Cardiac ventricle fibroblast (primary cell): Measurements from ENCODE around the gene ATF6. TPM values are rescaled to one million over a fixed set of nuclear protein-coding genes. Genes with fewer than 3 reads are reported as not detected.

Experiments
- total RNA-seq: library from RNA; depleted of rRNA; stranded (reverse); fragments of >200 nt; gene quantifications from 2 replicates; pipeline ENCODE4 v1.2.3, GENCODE V29; 2015

ATF6 gene
- 13.4 TPM in 2 replicates for total RNA-seq

DNA sequence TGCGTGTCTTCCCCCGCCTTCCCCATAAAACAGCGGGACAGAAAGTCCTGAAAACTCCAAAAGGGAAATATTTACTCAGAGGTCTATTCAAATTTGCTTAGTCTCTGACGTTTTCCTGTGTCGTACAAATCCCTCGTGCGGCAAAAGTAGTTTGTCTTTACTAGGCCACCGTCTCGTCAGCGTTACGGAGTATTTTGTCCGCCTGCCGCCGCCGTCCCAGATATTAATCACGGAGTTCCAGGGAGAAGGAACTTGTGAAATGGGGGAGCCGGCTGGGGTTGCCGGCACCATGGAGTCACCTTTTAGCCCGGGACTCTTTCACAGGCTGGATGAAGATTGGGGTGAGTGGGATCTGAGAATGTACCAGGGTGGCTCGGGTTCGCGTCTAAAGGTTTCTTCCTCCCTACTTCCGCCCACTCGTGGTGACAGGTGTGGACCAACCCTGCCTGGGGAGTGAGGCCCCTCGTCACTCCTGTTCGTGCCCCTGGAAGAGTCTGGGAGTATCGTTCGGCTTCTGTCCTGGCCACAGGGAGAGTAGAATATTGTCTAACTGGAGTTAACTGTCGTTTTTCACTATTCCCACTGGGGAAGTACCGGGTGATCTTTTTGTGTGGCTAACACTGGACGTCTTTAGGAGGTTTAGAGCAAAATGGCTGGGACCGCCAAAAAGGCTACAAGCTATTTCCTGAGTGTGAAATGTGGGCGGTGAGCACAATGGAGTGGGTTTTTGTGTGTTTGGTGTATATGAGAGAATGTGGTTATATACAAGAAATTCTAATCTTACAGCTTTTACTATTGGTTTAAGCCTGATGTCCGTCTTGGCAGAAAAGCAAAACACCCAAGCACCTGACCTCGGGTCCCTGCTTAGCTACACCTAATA, at the start of gene ATF6:
Gene ATF6, plus strand, starts transcription at position 219 of the 880 bp plus-strand sequence. Its CDS starts 41 bp downstream, at position 260.

GRCh38 chr1:161720956-161721737, 45.0 kb upstream of the ATF6 start, which contains the start of gene FCRLB:
Gene FCRLB (plus strand): TSS chr1:161721544. CDS start chr1:161722673, 1,129 bp downstream.

DNA sequence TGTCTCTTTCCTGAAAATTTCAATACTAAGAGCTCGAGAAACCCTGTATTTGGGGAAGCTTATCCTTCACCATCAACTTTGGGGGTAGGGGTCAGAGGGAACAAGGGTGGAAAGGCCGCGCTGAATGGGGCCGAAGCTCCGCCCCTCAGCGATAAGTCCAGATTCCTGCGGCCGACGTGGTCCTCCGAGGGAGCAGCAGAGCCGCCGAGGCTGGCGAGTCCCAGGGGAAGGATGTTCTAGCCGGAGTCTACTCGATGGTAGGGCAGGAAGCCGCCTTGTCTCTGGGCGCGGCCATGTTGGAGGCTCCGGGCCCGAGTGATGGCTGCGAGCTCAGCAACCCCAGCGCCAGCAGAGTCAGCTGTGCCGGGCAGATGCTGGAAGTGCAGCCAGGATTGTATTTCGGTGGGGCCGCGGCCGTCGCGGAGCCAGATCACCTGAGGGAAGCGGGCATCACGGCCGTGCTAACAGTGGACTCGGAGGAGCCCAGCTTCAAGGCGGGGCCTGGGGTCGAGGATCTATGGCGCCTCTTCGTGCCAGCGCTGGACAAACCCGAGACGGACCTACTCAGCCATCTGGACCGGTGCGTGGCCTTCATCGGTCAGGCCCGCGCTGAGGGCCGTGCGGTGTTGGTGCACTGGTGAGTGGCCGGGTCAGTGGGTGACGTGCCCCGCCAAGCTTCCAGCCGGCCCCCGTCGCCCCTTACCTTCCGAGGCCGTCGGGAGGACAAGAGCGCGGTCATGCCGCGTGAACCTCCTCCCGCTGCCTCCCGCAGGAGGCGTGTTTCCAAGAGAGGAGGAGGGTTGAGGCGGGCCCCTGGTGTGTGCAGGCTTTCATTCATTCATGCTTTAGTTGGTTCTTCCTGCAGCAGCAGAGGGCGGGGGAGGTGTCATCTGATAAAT, 16.4 kb upstream of the ATF6 start, which contains the start of gene DUSP12:
Gene DUSP12, plus strand, starts transcription at position 278 of the 899 bp plus-strand sequence. Its CDS starts 16 bp downstream, at position 294.

Other genes with a start within 250 kb of the ATF6 start
- 0.05 TPM in 1 of 2 replicates, not detected in the other for gene HSPA6, start 241.8 kb upstream of the ATF6 start, total RNA-seq
- gene FCGR3A, start 216.5 kb upstream of the ATF6 start, total RNA-seq, result not detected in 2 replicates
- not detected in 2 replicates for gene FCGR3B, start 135.1 kb upstream of the ATF6 start, total RNA-seq
- not detected in 2 replicates for gene FCGR2B, start 103.2 kb upstream of the ATF6 start, total RNA-seq
- gene FCRLA, start 59.1 kb upstream of the ATF6 start, total RNA-seq, result not detected in 2 replicates
- gene FCRLB, start 44.8 kb upstream of the ATF6 start, total RNA-seq, result 1.4 and 3.0 TPM in 2 replicates
- gene DUSP12, start 16.5 kb upstream of the ATF6 start, total RNA-seq, result 14.6 and 21.6 TPM in 2 replicates